Measurements from ENCODE around the gene PLEKHA5.

DNA sequence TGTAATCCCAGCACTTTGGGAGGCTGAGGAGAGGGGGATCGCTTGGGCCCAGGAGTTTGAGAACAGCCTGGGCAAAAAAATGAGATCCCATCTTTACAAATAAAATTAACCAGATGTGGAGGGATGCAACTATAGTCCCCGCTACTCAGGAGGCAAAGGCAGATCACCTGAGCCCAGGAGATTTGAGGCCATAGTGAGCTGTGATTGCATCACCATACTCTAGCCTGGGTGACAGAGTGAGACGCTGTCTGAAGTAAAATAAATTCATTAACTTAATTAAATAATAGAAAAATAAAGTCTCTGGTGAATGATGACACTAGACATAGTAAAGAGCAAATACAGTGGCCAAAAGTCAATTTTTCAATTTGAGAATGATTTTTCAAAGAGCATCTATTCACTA lies 16.1 kb upstream of the PLEKHA5 start:
- TF ChIP-seq, protein P1, sequence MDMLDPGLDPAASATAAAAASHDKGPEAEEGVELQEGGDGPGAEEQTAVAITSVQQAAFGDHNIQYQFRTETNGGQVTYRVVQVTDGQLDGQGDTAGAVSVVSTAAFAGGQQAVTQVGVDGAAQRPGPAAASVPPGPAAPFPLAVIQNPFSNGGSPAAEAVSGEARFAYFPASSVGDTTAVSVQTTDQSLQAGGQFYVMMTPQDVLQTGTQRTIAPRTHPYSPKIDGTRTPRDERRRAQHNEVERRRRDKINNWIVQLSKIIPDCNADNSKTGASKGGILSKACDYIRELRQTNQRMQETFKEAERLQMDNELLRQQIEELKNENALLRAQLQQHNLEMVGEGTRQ (IDR thresholded peaks at IDR 0.05; ENCODE audit: low read depth, low read length) = no peak
- TF ChIP-seq, protein P2, sequence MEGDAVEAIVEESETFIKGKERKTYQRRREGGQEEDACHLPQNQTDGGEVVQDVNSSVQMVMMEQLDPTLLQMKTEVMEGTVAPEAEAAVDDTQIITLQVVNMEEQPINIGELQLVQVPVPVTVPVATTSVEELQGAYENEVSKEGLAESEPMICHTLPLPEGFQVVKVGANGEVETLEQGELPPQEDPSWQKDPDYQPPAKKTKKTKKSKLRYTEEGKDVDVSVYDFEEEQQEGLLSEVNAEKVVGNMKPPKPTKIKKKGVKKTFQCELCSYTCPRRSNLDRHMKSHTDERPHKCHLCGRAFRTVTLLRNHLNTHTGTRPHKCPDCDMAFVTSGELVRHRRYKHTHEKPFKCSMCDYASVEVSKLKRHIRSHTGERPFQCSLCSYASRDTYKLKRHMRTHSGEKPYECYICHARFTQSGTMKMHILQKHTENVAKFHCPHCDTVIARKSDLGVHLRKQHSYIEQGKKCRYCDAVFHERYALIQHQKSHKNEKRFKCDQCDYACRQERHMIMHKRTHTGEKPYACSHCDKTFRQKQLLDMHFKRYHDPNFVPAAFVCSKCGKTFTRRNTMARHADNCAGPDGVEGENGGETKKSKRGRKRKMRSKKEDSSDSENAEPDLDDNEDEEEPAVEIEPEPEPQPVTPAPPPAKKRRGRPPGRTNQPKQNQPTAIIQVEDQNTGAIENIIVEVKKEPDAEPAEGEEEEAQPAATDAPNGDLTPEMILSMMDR (conservative IDR thresholded peaks at IDR 0.05; ENCODE audit: low read depth, low read length) = no peak
- no peak for TF ChIP-seq RCOR1 (IDR thresholded peaks at IDR 0.05; ENCODE audit: insufficient replicate concordance, low read length)
- TF ChIP-seq FOS (IDR thresholded peaks at IDR 0.05; ENCODE audit: low read depth, low read length) = no peak
- no peak for TF ChIP-seq MAFK (IDR thresholded peaks at IDR 0.05; ENCODE audit: low read depth, low read length)

All from IMR-90 (cell line).